NCI-H2029 treated with DMSO at 0.1 percent for 48 hours (cell line): ENCODE data around the gene OSBP.
"Not testable (repeated sequence)": the region's sequence is repeated elsewhere in the genome, so short reads cannot be mapped to it uniquely, and the experiment has no call there.

Experiments used
- DNase-seq: peaks from one replicate; lab custom pipeline; 2025; lab: John Stamatoyannopoulos, UW

OSBP gene

DNA sequence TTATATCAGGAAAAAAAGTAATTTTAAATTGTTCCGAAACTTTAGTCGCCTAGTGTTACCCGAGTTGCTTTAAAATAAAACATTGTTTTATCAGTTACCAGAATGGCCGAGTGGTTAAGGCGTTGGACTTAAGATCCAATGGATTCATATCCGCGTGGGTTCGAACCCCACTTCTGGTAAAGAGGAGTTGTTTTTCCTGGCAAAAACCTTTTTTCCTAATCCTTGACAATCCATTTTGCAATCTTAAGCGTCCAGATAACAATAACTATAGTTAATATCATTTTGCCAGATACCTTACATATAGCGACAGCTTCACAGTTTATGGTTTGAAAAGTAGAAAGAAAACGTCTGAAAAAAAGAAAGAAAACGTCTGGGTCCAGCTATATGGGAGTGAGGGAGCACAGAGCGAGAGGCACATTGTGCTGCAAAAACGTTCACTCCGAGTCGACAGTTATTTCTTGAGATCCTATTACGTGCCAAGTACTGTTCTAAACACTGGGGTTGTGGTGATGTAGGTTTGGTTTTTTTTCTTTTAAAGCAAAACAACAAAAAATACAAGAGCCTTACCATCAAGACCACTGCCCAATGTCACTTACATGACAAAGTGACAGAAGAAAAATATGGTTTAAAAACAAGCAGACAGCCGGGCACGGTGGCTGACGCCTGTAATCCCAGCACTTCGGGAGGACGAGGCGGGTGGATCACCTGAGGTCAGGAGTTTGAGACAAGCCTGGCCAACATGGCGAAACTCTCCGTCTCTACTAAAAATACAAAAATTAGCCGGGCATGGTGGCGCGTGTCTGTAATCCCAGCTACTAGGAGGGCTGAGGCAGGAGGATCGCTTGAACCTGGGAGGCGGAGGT lies 63.7 kb downstream of the OSBP start:
- DNase-seq, result no peak

DNA sequence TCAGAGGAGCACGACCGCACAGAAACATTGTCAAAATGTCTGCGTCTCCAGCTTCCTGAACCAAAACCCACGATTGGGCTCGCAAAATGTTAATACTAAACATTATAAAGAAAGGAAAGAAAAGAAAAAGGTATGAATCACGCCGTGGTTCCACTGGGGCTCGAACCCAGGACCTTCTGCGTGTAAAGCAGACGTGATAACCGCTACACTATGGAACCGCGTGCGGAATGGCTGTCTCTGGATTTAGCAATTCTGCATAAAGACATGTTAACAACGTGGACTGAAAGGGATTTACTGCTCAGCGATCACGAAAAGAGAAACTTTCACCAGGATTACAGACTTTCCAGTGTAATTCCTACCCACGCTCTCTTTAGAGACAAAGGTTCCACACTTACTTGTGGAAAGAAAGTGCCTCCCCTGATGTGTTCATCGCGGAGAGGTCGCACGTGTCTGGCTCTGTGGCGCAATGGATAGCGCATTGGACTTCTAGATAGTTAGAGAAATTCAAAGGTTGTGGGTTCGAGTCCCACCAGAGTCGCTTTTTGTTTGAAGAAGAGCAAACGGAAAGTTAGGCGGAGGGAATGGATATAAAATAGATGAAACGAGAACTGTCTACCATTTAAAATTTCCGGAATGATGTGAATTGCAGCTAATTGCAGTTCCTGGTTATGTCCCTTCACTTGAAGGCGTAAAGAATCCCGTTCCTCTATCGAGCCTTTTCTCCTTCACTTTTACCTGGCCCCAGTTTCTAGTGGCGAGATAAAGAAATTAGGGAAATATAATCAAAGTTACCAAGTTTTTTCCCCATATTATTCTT lies 64.5 kb downstream of the OSBP start:
- peak; percentile 92 for DNase-seq

DNA sequence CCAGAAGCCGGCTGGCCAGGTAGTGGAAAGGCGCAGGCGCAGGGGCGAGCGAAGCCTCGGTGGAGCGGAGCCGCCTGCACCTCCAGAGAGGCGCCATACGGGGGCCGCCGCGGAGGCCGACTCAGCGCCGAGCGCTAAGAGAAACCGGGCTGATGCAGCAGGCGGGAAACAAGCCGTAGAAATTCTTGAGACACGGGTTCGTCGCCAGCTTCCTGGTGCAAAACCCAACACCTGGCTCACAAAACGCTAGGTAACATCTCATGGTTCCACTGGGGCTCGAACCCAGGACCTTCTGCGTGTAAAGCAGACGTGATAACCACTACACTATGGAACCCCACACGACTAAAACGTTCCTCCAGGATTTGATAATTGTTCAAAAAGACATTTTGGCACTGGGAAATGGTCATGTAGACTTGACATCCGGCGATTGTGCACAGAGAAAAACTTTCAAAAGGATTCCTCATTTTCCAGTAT lies 65.2 kb downstream of the OSBP start:
- DNase-seq, result peak; percentile 87

DNA sequence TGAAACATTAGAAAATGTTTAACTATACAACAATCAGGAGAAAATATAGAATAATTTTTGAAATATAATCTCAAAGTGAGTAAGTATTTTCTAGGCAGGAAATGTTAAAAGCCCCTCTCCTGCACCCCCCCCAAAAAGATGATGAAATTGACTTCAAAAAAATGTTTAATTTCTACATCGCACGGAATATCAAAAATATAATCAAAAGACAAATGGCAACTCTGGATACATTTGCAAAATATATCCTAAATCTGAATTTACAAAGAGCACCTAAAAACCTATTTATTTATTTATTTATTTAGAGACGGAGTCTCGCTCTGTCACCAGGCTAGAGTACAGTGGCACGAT lies 67.3 kb downstream of the OSBP start:
- DNase-seq, result no peak

DNA sequence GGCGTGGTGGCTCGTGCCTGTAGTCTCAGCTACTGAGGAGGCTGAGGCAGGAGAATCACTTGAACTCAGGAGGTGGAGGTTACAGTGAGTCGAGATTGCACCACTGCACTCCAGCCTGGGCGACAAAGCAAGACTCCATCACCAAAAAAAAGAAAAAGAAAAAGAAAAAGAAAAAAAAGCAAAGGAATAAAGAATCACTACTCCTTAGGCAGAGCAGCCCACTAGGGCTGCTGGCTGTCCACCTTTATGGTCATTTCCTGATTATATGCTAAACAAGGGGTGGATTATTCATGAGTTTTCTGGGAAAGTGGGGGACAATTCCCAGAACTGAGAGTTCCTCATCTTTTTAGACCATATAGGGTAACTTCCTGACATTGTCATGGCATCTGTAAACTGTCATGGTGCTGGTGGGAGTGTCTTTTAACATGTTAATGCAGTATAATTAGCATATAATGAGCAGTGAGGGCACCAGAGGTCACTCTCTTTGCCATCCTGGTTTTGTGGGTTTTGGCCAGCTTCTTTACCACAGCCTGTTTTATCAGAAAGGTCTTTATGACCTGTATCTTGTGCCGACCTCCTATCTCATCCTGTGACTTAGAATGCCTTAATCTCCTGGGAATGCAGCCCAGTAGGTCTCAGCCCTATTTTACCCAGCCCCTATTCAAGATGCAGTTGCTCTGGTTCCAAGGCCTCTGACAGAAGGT lies 67.8 kb downstream of the OSBP start:
- DNase-seq, result not testable (repeated sequence)

DNA sequence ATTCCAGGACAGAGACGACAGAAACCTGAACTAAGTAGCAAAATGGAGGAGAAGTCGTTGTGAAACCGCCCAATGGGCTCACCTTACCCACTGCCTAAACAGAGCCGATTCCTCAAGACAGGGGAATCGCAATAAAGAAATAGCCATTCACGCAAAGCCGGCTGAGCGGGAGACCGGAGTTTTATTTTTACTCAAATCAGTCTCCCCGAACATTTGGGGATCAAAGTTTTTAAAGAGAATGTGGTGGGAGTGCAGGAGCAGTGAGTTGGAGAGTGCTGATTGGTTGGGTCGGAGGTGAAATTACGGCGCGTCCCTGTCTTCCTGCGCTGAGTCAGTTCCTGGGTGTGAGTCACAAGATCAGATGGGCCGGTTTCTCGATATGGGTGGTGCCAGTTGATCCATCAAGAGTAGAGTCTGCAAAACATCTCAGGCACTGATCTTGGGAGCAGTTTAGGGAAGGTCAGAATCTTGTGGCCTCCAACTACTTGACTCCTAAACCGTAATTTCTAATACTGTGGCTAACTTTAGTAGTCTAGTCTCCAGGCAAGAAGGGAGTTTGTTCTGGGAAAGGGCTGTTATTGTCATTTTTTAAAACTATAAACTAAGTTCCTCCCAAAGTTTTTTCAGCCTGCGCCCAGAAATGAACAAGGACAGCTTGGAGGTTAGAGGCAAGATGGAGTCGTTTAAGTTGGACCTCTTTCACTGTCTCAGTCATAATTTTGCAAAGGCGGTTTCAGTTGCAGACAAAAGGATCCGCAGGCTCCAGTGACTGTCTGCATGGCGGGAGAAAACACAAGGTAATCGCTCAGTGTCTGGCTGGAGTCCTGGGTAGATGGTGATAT lies 70.2 kb downstream of the OSBP start:
- no peak for DNase-seq

DNA sequence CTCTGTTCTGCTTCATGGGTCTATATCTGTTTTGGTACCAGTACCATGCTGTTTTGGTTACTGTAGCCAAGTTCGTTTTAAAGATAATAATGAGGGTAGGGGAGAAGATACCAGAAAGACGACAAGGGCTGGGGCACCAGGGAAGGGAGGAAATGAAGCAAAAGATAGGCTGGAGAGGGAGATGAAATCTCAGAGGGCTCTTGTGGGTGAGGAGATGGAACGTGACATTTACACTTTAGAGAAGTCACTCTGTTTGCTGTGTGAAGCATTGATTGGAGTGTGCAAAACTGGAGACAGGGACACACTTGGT lies 70.8 kb downstream of the OSBP start:
- no peak for DNase-seq

DNA sequence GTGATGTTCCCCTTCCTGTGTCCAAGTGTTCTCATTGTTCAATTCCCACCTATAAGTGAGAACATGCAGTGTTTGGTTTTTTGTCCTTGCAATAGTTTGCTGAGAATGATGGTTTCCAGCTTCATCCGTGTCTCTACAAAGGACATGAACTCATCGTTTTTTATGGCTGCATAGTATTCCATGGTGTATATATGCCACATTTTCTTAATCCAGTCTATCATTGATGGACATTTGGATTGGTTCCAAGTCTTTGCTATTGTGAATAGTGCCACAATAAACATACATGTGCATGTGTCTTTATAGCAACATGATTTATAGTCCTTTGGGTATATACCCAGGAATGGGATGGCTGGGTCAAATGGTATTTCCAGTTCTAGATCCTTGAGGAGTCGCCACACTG lies 71.9 kb downstream of the OSBP start:
- DNase-seq, result not testable (repeated sequence)

DNA sequence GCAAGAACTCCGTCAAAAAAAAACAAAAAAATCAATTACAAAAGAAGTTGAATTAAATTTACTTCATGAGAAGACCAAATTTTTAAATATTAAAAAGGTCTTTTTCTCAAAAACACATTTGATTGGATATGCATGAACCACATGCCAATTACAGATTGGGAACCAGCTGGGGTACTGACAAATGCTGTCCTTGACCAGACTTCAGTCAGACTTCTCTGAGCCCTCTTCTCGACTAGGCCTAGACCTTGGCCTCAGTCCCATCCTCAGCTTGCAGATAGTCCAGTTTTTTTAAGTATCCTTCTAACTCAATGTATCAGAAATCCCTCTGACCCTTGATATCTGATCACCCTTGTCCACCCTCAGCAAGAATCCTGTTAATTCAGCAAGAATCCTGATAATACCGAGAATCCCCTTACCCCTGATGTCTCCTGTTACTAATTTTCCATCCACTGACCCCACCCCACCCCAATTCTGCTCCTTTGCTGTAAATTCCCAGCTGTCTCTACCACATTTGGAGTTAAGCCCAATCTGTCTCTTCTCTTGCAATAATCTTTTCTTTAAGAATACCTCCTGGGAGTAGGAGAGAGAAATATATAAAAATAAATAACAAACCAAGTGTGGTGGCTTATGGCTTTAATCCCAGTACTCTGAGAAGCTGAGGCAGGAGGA lies 73.3 kb downstream of the OSBP start:
- no peak for DNase-seq

DNA sequence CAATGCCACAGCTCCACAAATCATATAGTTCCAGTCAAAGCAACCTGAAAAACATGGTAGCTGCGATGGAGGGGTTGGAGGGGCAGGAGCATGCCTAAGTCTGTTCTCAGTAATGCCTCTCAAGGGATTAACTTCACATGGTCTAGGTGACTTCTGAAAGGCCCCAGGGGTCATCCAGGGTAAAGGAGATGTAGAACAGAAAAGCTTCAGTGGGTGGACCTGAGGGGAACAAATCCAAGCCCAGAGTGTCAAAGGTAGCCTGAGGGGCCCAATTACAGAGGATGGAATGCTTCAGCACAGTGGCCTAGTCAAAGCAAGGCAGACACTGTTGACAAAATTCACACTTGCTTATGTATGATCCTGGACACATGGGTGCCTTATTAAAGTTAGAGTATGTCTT lies 80.9 kb downstream of the OSBP start:
- no peak for DNase-seq

DNA sequence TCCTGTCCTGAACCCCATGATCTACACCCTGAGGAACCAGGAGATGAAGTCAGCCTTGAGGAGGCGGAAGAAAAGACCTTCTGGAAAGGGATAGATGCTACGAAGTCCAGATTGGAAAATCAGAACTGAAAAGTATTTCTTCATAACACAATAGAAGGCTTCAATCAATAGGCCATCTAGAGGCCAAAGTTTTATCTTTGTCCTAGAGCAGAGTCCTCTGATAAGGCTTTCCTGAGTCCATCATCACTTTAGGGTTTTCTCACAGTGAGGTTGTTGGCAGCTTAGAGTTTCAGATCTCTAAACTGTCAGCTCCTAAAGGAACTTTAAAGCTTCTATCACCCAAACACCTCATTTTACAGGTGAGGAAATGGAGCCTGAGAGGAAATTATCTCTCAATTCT lies 83.0 kb downstream of the OSBP start:
- DNase-seq, result no peak

DNA sequence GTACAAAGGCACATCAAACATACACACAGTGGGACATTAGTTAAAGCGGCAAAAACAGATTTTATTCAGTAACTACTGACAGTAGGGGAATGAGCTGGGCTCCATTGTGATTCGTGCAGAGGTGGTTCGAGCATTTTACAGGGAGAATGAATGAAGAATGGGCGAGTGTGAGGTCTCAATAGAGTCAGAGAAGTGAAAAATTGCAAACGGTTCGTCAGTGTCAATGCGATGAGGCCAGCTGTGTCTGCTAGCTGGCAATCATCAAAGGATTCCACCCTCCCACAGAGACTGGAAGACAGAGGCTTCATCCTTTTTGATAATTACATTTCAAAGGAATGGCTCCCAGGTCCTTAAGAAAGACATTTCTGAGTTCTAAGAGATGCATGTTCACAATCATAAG lies 86.9 kb downstream of the OSBP start:
- DNase-seq, result no peak
